ENCODE results near the gene AGBL4. TPM values are rescaled to one million over a fixed set of nuclear protein-coding genes. Genes with fewer than 3 reads are reported as not detected.

Gene AGBL4
- total RNA-seq, 1 experiment from 2014 or later, result not detected

GRCh38 chr1:49318218-49318617, 705.5 kb downstream of the AGBL4 start:
- H3K79me2 ChIP-seq (ENCODE audit: insufficient read depth, low read length), result no peaks in the 10 kb centered on the region
- H3K4me2 ChIP-seq (ENCODE audit: low read length), result no peak overlapping the region
- no peak for TF ChIP-seq SIN3A (IDR thresholded peaks at IDR 0.05; ENCODE audit: low read depth)
- POLR2A ChIA-PET, result no interaction called here
- no peak overlapping the region for H2AFZ ChIP-seq (ENCODE audit: low read depth, low read length, poor library complexity, severe bottlenecking)
- peaks cover 0 to 5% of the 10 kb centered on the region in 2 experiments; a peak in 2 of 4 replicates for H3K9me3 ChIP-seq (ENCODE audit: control insufficient read depth in 1 of 2, insufficient read depth in 1 of 2, low read depth in 1 of 2, low read length in 2 of 2)
- no peak for ATAC-seq
- no peak overlapping the region for H3K27ac ChIP-seq (ENCODE audit: low read depth, low read length)
- H3K27me3 ChIP-seq (ENCODE audit: insufficient read depth, low read length), result no peaks in the 10 kb centered on the region
- no peaks in the 10 kb centered on the region for H3K4me1 ChIP-seq (ENCODE audit: control insufficient read depth in 1 of 2, insufficient read depth in 2 of 2, low read length in 2 of 2)
- H3K4me3 ChIP-seq (replicated peaks in 1 of 2; ENCODE audit: low read depth in 1 of 2, low read length in 2 of 2), result no peak overlapping the region
- no peaks in the 10 kb centered on the region for H4K20me1 ChIP-seq (ENCODE audit: insufficient read depth)
- intact Hi-C loops (cut with micrococcal nuclease), result no loop called here
- H3K9ac ChIP-seq (ENCODE audit: low read length), result no peak overlapping the region
- H3K9me2 ChIP-seq (ENCODE audit: insufficient read depth), result no peaks in the 10 kb centered on the region
- RAD21 ChIA-PET (ENCODE audit: low non-redundant PET in 1 of 2, low total read pairs in 2 of 2, uncharacterized antibody in 2 of 2, unreplicated experiment in 2 of 2), result no interaction called here
- BruUV-seq (replicated peaks), result no TSS peak
- no peak for DNase-seq (ENCODE audit: low read depth, low spot score)
- no peaks in the 10 kb centered on the region for H3K36me3 ChIP-seq (ENCODE audit: control insufficient read depth in 1 of 2, insufficient read depth in 2 of 2, low read length in 2 of 2)
- CTCF ChIA-PET, result no interaction called here

- TF ChIP-seq CBX3 (IDR thresholded peaks at IDR 0.05; ENCODE audit: low read depth), result no peak
- TF ChIP-seq ELF1 (IDR thresholded peaks at IDR 0.05; ENCODE audit: borderline replicate concordance, low read depth), result no peak
- TF ChIP-seq SIN3A (IDR thresholded peaks at IDR 0.05; ENCODE audit: low read depth), result no peak
- no peak for TF ChIP-seq EGR1 (IDR thresholded peaks at IDR 0.05; ENCODE audit: low read depth)
- TF ChIP-seq ZFX (IDR thresholded peaks at IDR 0.05), result no peak
- no peak for TF ChIP-seq ZNF274 (IDR thresholded peaks at IDR 0.05; ENCODE audit: low read depth, low read length)
- no peak for TF ChIP-seq MAX (IDR thresholded peaks at IDR 0.05)
- TF ChIP-seq REST (IDR thresholded peaks at IDR 0.05; ENCODE audit: low read depth), result no peak
- TF ChIP-seq FOSL1 (IDR thresholded peaks at IDR 0.05; ENCODE audit: low read depth), result no peak
- TF ChIP-seq POLR2A (IDR thresholded peaks at IDR 0.05; ENCODE audit: borderline replicate concordance, extremely low read depth, insufficient read depth, insufficient read length), result no peak
- TF ChIP-seq CEBPB (IDR thresholded peaks at IDR 0.05; ENCODE audit: low read depth), result no peak
- no peak for TF ChIP-seq YY1 (IDR thresholded peaks at IDR 0.05; ENCODE audit: extremely low read depth, insufficient replicate concordance, low read depth, low read length)
- TF ChIP-seq CTCF (IDR thresholded peaks at IDR 0.05 in 2 of 3, conservative IDR thresholded peaks at IDR 0.05 in 1 of 3; ENCODE audit: borderline replicate concordance in 1 of 3, insufficient read depth in 1 of 3, low read depth in 2 of 3, low read length in 2 of 3), result no peak
- TF ChIP-seq EZH2phosphoT487 (IDR thresholded peaks at IDR 0.05; ENCODE audit: borderline replicate concordance), result no peak
- no peak for TF ChIP-seq SP1 (IDR thresholded peaks at IDR 0.05; ENCODE audit: low read depth)
- BruUV-seq (replicated peaks), result no TSS peak
These were observed 716.3 kb downstream of the AGBL4 start for GRCh38 chr1:49307457-49307856.

More at GRCh38 chr1:49307457-49307856, 716.3 kb downstream of the AGBL4 start:
- Histone ChIP-seq H3K27me3 (ENCODE audit: insufficient read depth, low read length) (no peaks in the 10 kb centered on the region), H3K4me2 (ENCODE audit: low read length) (no peak overlapping the region), H3K4me3 (replicated peaks in 1 of 2; ENCODE audit: low read depth in 1 of 2, low read length in 2 of 2) (no peak overlapping the region), H3K9ac (ENCODE audit: low read length) (no peak overlapping the region), H3K27ac (ENCODE audit: low read depth, low read length) (no peak overlapping the region), H3K4me1 (ENCODE audit: control insufficient read depth in 1 of 2, insufficient read depth in 2 of 2, low read length in 2 of 2) (no peaks in the 10 kb centered on the region), H3K79me2 (ENCODE audit: insufficient read depth, low read length) (no peaks in the 10 kb centered on the region), H4K20me1 (ENCODE audit: insufficient read depth) (no peaks in the 10 kb centered on the region), H3K9me2 (ENCODE audit: insufficient read depth) (no peaks in the 10 kb centered on the region), H3K36me3 (ENCODE audit: control insufficient read depth in 1 of 2, insufficient read depth in 2 of 2, low read length in 2 of 2) (no peaks in the 10 kb centered on the region), H3K9me3 (ENCODE audit: control insufficient read depth in 1 of 2, insufficient read depth in 1 of 2, low read depth in 1 of 2, low read length in 2 of 2) (peaks cover 4 to 5% of the 10 kb centered on the region in 2 experiments; a peak in 2 of 4 replicates), H2AFZ (ENCODE audit: low read depth, low read length, poor library complexity, severe bottlenecking) (no peak overlapping the region)
- ChIA-PET POLR2A (no interaction called here), CTCF (no interaction called here), RAD21 (ENCODE audit: low non-redundant PET in 1 of 2, low total read pairs in 2 of 2, uncharacterized antibody in 2 of 2, unreplicated experiment in 2 of 2) (no interaction called here)
- no peak for DNase-seq (ENCODE audit: low read depth, low spot score)
- intact Hi-C loops (cut with micrococcal nuclease), result no loop called here
- no peak for ATAC-seq

Measured in HCT116 (cell line).